ENCODE data around the gene ARHGAP44. TPM values are rescaled to one million over a fixed set of nuclear protein-coding genes. Genes with fewer than 3 reads are reported as not detected.

The ARHGAP44 gene
- total RNA-seq, 1 donor from 2014 or later, result 0.20 TPM

DNA sequence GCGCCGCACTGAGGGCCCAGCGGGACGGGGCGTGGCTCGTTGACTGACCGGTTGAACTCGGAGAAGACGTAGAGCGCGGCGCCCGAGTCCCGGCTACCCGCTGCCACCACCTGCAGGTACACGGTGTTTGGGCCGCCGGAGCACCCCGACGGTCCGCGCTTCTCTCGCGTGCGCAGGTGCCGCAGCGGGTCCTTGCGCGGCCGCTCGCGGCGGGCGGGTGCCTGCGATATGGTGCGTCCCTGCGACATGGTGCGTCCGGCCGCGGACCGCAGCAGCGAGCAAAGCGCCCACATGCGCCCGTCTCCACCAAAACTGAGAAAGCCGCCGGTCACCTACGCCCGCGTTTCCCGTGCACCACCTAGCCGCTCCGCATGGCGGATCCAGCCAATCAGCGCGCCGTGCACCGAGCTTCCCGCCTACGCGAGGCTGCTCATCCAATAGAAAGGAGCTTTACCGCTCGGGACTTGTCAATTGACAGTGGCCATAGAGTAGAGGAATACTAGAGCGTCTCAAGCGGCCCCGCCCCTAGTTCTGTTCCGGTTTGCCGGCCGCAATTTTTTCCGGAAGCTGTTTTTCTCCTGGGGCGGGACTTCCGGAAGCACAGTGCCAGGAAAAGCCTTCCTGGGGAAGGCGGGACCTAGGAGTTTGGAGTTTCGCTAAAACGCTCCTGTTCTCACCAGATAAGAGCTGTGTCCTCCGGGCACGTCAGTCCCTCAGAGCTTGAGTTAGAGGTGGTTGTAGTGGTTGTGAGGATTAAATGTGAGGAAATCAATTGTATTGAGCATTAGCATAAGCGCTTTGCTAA is 228.6 kb downstream of the ARHGAP44 start, which contains the start of gene ELAC2:
TSS of gene ELAC2 (minus strand) at position 373 of the 805 bp plus-strand sequence. CDS start at position 293, 80 bp downstream.
- DNase-seq (ENCODE audit: low read depth in 2 of 2), result peak; percentile 99

DNA sequence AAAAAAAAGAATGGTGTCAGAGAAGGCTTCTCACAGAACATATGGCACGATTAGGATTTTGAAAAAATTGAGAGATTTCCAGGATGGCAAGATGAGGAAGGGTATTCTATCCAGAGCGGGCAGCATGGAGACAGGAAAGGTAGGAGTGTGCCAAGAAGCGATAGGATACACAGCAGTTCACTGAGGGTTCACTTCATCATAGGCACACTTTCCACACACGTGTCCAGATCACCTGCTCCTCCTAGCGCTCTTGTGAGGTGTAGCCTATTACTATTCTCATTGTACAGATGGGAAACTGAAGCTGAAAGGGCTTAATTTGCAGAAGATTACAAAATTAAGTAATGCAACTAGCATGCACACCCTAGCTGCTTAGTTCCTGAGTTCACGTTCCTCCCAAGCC is 234.7 kb downstream of the ARHGAP44 start:
- peak in 1 of 2 donors; percentile 27 for DNase-seq (ENCODE audit: low read depth in 2 of 2)

DNA sequence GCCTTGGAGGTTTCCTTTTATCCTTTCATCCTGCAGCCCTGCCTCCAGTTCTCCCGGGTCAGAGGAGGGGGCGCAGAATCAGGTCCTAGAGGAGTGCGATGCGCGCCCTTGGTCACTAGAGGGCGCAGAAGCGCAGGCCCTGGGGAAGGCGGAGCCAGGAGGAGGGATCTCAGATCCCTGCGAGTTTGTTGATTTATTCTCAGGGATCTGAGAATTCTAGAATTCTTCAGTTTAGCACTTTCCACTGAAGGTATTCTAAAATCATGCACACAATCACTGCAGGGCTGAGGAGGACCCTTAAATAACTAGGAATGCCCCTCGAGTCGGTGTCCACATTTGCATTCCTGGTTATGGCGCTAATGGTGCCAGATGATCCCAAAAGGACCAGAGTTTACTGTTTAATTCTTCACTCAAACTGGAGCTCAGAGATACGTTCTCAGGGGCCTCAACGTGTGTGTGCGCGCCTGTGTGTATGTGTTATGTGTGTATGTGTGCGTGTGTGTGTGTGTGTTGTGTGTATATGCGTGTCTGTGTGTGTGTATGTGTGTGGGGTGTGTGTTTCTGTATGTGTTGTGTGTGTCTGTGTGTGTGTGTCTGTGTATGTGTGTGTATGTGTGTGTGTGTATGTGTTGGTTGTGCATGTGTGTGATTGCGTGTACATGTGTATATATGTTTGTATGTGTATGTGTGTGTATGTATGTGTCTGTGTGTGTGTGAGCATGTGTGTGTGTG is 235.4 kb downstream of the ARHGAP44 start:
- DNase-seq (ENCODE audit: low read depth in 2 of 2), result peak; percentile 56 to 63

DNA sequence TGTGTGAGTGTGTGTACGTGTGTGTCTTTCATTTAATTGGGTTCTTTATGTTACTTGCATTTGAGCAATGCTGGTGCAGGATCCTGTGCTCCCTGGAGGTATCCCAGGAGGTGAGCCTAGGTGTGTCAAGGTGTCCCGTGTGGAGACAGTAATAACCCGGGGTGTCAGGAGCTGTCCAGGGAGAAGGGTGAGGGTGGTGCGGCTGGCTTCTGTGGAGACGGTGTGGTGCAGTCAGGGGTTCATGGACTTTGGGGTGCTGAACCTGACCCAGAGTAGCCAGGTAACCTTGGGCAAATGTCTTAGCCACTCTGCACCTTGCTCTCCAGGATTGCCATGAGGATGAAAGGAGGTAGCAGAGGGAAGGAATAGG is 235.9 kb downstream of the ARHGAP44 start:
- DNase-seq (ENCODE audit: low read depth in 2 of 2), result no peak

DNA sequence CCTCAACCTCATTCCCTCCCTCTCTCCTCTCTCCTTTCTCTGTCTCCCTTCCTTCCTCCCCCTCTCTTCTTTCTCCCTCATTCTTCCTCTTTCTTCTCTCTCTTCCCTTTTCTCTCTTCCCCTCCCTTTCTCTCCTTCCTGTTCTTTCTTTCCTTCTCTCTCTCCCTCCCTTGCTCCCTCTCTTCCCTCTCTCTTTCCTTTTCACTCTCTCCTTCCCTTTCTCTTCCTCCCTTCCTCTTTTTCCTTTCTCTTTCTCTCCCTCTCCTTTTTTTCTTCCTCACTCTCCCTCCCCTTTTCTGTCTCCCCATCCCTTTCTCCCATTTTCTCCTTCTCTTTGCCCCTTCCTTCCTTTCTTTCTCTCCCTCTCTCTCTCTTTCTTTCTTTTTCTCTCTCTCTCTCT is 236.4 kb downstream of the ARHGAP44 start:
- DNase-seq (ENCODE audit: low read depth in 2 of 2), result no peak

DNA sequence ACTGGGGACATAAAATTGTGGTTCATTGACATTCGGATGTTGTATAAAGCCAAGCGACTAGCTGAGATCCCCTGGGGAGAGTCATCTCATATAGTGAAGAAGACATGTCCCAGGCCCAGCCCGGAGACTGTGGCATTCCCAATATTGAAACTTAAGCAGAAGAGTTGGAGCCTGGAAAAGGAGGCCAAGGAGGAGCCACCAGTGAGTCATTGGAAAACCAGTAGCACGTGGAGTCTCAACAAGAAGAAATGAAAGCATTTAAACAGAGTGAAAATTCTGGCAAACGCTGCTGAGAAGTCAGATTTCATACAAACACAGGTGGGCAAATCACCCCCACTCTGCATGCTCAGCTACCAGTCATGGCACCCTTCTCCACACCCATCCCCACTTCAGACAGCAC is 237.9 kb downstream of the ARHGAP44 start:
- no peak for DNase-seq (ENCODE audit: low read depth in 2 of 2)

DNA sequence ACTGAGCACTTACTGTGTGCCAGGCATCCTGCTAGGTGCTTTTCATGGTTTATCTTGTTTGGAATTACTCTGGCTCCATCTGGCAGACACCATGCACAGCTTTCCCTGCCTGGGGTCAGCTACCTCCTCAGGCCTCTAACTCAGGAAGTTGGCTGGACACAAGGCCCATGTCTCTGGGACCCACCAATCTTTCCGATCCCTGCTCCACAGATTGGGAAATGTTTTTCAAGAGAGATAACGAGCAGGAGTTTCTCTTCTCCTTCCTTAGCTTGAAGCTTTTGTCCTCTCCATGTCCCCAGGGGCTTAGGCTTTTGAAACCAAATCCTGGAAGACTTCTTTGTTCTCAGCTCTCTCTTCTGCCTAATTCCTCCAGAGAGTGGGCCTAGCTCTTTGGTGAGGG is 240.0 kb downstream of the ARHGAP44 start:
- no peak for DNase-seq (ENCODE audit: low read depth in 2 of 2)

DNA sequence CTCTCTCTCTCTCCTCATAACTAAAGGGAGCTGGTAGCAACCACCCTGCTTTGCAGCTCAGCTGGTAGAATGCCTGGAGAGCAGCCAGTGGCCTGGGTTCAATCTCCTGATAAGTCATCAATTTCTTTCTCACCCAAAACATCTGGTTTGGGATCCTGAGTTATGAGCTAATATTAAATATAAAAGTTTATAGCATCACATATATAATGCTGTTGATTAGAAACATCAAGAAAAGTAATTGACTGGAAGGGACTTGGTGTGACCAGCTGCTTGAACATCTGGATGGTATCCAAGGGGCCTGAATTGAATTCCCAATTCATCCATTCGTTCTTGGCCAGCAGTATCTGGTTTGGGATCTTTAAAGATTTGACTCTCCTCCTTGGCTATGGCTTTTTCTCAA is 240.8 kb downstream of the ARHGAP44 start:
- no peak for DNase-seq (ENCODE audit: low read depth in 2 of 2)

DNA sequence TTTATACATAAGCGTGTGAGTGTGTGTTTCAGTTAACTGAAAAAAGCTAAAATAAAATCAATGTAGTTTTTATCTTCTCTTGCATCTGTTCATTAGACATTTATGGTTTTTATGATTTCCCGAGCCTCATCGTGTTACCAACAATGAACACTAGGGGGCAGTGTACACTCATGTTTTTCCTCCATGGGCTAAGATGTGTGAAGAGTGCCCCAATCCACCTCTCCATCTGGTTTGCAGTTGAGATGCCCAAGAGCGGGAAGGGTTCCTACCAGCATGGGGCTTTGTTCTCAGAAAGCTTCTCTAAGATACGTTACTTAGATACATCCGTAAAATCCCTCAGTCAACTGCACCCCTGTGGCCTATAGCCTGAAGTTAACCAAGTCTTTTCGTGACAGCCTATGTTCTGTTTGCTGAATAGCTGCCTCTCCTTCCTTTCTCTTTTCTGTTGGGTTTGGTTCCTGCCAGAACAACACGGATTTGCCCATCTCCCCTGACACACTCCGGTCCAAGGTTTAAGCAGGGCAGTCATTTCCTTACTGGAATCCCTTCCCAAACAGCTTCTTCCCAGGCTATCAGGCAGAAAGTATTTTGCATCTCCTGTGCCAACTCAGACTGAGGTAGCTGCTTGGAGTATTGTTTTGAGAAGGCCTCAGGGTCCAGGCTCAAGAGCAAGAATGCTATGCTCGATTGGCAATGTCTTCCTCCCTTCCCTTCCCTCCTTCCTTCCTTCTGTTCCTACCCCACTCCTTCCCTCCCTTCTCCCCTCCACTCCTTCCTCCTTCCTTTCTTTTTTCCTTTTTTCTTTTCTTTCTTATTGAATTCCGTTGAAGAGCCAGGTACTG is 241.4 kb downstream of the ARHGAP44 start:
- peak; percentile 51 to 56 for DNase-seq (ENCODE audit: low read depth in 2 of 2)

DNA sequence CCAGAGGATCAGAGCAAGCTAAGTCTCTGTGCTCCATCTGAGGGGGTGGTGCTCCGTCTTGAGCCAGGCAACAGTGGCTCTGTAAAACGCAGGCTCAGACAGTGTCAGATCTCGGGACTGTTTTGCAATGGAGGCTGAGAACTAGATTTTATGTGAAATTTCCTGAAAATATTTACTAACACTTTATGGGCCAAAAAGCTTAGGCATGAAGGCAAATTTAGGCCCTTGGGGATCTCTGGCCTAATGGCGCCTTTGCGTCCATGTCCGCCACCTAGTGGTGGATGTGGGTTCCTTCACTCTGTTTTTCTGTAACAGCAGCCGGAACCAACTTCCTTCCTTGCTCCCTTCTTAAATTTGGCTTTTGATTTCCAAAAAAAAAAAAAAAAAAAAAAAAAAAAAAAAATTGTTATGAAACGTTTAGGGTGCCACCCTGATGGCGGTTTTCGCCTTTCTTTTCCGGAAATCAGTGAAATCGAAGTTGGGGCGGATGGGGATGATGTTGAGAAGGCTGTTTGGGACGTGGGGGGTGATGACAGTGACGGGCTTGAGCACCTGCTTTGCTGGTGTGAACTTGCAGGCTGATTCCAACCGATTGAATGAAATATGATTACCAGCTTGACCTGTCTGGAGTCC is 242.5 kb downstream of the ARHGAP44 start:
- peak; percentile 53 to 57 for DNase-seq (ENCODE audit: low read depth in 2 of 2)

DNA sequence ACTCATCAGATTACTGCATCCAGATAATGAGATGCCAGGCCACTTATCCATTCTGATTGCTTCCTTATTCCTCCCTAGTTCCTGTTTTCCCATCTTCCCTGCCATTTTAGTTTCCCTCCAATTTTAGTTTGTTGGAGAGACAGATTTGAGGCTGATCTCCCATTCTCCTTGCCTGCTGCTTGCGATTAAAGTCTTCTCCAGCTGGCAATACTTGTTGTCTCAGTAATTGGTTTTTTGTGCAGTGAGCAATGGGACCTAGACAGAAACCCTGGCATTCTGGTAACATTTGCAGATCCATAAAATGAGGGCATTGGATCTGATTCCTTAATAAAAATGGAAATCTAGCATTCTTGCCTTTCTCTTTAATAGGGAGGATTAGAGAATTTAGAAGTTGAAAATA is 246.1 kb downstream of the ARHGAP44 start:
- DNase-seq (ENCODE audit: low read depth in 2 of 2), result no peak

DNA sequence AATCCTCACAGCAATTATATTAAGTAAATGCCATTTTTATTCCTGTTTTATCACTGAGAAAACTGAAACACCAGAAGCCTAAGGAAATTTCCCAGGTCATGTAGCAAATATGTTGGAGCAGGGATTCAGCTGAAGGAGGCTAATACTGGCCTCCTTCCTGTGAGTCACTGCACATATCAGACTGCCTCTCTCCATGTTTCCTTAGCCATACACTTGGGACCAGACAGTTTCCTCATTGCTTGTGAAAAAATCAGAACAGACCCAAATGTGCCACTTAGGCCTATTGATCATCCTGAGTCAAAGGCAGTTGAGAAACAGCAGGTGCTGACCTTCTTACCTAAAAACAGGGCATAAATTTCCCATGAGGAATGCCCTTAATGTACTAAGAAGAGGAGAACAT is 247.5 kb downstream of the ARHGAP44 start:
- peak in 1 of 2 donors; percentile 8 for DNase-seq (ENCODE audit: low read depth in 2 of 2)

DNA sequence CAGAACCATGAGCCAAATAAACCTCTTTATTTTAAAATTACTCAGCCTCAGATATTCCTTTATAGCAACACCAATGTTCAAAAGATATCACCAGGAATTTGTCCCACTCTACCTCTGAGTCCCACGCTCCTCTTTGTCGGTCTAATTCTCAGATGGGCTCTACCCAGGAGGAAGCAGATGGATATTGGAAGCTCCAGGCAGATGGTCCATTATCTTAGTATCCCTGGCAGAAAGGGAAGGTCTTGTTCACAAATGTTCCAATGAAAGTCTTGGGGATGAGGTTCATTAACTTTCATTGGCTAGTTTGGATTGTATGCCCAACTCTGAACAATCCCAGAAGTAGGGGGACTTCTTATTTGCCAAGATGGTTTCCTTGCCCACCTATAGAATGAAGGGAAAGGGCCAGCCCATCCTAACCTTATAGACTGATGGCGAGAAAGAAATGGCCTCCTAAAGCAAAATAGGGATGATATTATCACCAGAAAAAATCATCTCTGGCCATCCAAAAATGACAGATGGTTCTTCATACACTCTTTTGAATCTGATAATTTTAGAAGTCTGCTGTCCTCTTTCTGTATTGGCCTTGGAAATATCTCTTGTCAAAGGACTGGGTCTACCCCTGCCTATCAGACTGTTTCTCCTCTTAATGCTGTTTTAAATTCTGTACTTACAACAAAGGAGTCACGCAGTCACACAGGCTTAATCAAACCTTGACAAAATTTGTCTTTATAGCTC is 249.8 kb downstream of the ARHGAP44 start:
- no peak for DNase-seq (ENCODE audit: low read depth in 2 of 2)

Other genes starting within 250 kb of the ARHGAP44 start
- gene MYOCD, start 123.6 kb upstream of the ARHGAP44 start, total RNA-seq, result 0.40 TPM in 1 of 2 replicates, not detected in the other
- 63.1 and 68.4 TPM in 2 replicates for gene ELAC2, start 228.5 kb downstream of the ARHGAP44 start, total RNA-seq

Measured in lung microvascular endothelial cell (primary cell).